ENCODE results near the gene RAB40B. TPM values are rescaled to one million over a fixed set of nuclear protein-coding genes. Genes with fewer than 3 reads are reported as not detected.

Gene RAB40B
- 5.3 and 7.3 TPM in 2 replicates for total RNA-seq

GRCh38 chr17:82698065-82698973 is at the start of gene RAB40B:
RAB40B (minus strand) TSS chr17:82698698; CDS start chr17:82698596, 102 bp downstream.

GRCh38 chr17:82734987-82735866 is 36.7 kb upstream of the RAB40B start, which contains the start of gene FN3K:
FN3K (plus strand) TSS chr17:82735615; CDS start chr17:82735637, 22 bp downstream.

GRCh38 chr17:82716203-82717010 is 17.9 kb upstream of the RAB40B start, which contains the start of gene FN3KRP:
FN3KRP (plus strand) TSS chr17:82716706; CDS start chr17:82716756, 50 bp downstream.

GRCh38 chr17:82648165-82648668 is 50.3 kb downstream of the RAB40B start, which contains the start of gene WDR45B:
WDR45B (minus strand) TSS chr17:82648444; CDS start chr17:82648340, 104 bp downstream.

Other genes with a start within 250 kb of the RAB40B start
- gene CYBC1, start 247.9 kb downstream of the RAB40B start, total RNA-seq = 48.5 and 65.9 TPM in 2 replicates
- 20.3 and 35.0 TPM in 2 replicates for gene NARF, start 240.0 kb downstream of the RAB40B start, total RNA-seq
- gene FOXK2, start 179.0 kb downstream of the RAB40B start, total RNA-seq = 19.9 and 26.0 TPM in 2 replicates
- 55.9 and 56.2 TPM in 2 replicates for gene WDR45B, start 50.3 kb downstream of the RAB40B start, total RNA-seq
- gene FN3KRP, start 18.0 kb upstream of the RAB40B start, total RNA-seq = 10.7 and 13.4 TPM in 2 replicates
- 4.6 and 4.9 TPM in 2 replicates for gene FN3K, start 36.9 kb upstream of the RAB40B start, total RNA-seq
- 21.5 and 26.3 TPM in 2 replicates for gene TBCD, start 53.4 kb upstream of the RAB40B start, total RNA-seq
- gene ZNF750, start 141.3 kb upstream of the RAB40B start, total RNA-seq = not detected in 2 replicates